K562 (cell line): Measurements from ENCODE around the gene ZBTB32. TPM values are rescaled to one million over a fixed set of nuclear protein-coding genes. Genes with fewer than 3 reads are reported as not detected.

ENCODE experiments used
- ELF4 ChIP-seq: fragments of 450-650 bp; formaldehyde crosslinking; IDR thresholded peaks from 2 replicates; pipeline ENCODE4 v1.4.0; 2022; ENCODE audit warnings: missing genetic modification characterization
- GTF2F1 ChIP-seq: IDR thresholded peaks from 2 replicates; pipeline ENCODE4 v1.6.1; 2011; ENCODE audit warnings: low read depth, low read length, improper control_type of control experiment
- HDGF ChIP-seq: fragments of 450-650 bp; IDR thresholded peaks from 2 replicates; pipeline ENCODE4 v1.6.1; 2016
- NCOA6 ChIP-seq: fragments of 450-650 bp; IDR thresholded peaks from 2 replicates; pipeline ENCODE4 v1.6.1; 2017; ENCODE audit warnings: mild to moderate bottlenecking
- NR2F6 ChIP-seq: fragments of 450-650 bp; formaldehyde crosslinking; IDR thresholded peaks from 2 replicates; pipeline ENCODE4 v1.4.0; 2020; ENCODE audit warnings: mild to moderate bottlenecking
- NR3C1 ChIP-seq: sonication (generic); formaldehyde crosslinking; IDR thresholded peaks from 2 replicates; pipeline ENCODE4 v1.8.1; 2022; ENCODE audit warnings: missing genetic modification reagents
- POLR3G ChIP-seq: IDR thresholded peaks from 2 replicates; pipeline ENCODE4 v1.6.1; 2011; ENCODE audit not compliant: insufficient read length, insufficient replicate concordance; ENCODE audit errors: extremely low read depth
- RBM25 ChIP-seq: fragments of 200-400 bp; formaldehyde crosslinking; IDR thresholded peaks from 2 replicates; pipeline ENCODE4 v1.6.1; 2018; ENCODE audit warnings: low read length, low read depth, moderate library complexity; ENCODE audit not compliant: severe bottlenecking
- SLC30A9 ChIP-seq: fragments of 250-450 bp; sonication (Bioruptor Pico); IDR thresholded peaks from 2 replicates; pipeline ENCODE4 v1.8.0; 2022; ENCODE audit warnings: mild to moderate bottlenecking, moderate library complexity
- STAT5B ChIP-seq: fragments of 250-450 bp; sonication (Bioruptor Pico); IDR thresholded peaks from 2 replicates; pipeline ENCODE4 v1.8.0; 2021; ENCODE audit warnings: mild to moderate bottlenecking, inconsistent platforms
- SUPT5H ChIP-seq: fragments of 450-650 bp; IDR thresholded peaks from 2 replicates; pipeline ENCODE4 v1.6.1; 2016
- ZNF431 ChIP-seq: sonication (generic); formaldehyde crosslinking; IDR thresholded peaks from 2 replicates; pipeline ENCODE4 v1.8.0; 2022; ENCODE audit warnings: mild to moderate bottlenecking, missing genetic modification reagents
- polyA plus RNA-seq, 8 experiments: library from polyadenylated mRNA; depleted of rRNA in 4 of 8; stranded (reverse) in 5 of 8; unstranded in 3 of 8; fragments of >200 nt; fragmentation: Nextera tagmentation in 2 of 8; fragmentation: Illumina TruSeq in 1 of 8; extraction: Ambion mirVana in 2 of 8; extraction: Trizol in 1 of 8; gene quantifications; 2 replicates each; pipeline versions ENCODE4 v1.2.1 to v1.2.3, GENCODE V29; 2011 to 2014; ENCODE audit warnings: inconsistent platforms in 1 of 8, missing spikeins in 1 of 8
- total RNA-seq, 7 experiments: library from RNA; depleted of rRNA in 6 of 7; stranded (reverse); fragments of >200 nt in 6 of 7; fragmentation: Illumina TruSeq in 2 of 7; extraction: Trizol in 2 of 7; gene quantifications; 2 replicates each; pipeline versions ENCODE4 v1.2.1 to v1.2.3, GENCODE V29; 2011 to 2021; ENCODE audit warnings: low replicate concordance in 1 of 7
- TF ChIP-seq, protein P1 (sequence below): fragments of 250-450 bp; sonication (Bioruptor Pico); IDR thresholded peaks from 2 replicates; pipeline ENCODE4 v1.5.0; 2021
- TF ChIP-seq, protein P2 (sequence below): fragments of 250-450 bp; sonication (Bioruptor Pico); IDR thresholded peaks from 2 replicates; pipeline ENCODE4 v1.8.0; 2021; ENCODE audit warnings: mild to moderate bottlenecking, moderate library complexity
- TF ChIP-seq, protein P3 (sequence below): fragments of 250-450 bp; sonication (Bioruptor Pico); IDR thresholded peaks from 2 replicates; pipeline ENCODE4 v1.5.1; 2021; ENCODE audit warnings: mild to moderate bottlenecking
- TF ChIP-seq, protein P4 (sequence below), 2 experiments: fragments of 450-650 bp; formaldehyde crosslinking in 1 of 2; IDR thresholded peaks; 2 replicates each; pipeline versions ENCODE4 v1.4.0 to v1.6.1; 2014 to 2020; ENCODE audit warnings: mild to moderate bottlenecking in 2 of 2, borderline replicate concordance in 1 of 2, low read depth in 1 of 2

Gene ZBTB32
- total and polyA plus RNA-seq, 9 of the 15 experiments (the other 6 are each of a cell fraction or from before 2014, with no cell fraction given) = 0.20 TPM; not detected in 8

DNA sequence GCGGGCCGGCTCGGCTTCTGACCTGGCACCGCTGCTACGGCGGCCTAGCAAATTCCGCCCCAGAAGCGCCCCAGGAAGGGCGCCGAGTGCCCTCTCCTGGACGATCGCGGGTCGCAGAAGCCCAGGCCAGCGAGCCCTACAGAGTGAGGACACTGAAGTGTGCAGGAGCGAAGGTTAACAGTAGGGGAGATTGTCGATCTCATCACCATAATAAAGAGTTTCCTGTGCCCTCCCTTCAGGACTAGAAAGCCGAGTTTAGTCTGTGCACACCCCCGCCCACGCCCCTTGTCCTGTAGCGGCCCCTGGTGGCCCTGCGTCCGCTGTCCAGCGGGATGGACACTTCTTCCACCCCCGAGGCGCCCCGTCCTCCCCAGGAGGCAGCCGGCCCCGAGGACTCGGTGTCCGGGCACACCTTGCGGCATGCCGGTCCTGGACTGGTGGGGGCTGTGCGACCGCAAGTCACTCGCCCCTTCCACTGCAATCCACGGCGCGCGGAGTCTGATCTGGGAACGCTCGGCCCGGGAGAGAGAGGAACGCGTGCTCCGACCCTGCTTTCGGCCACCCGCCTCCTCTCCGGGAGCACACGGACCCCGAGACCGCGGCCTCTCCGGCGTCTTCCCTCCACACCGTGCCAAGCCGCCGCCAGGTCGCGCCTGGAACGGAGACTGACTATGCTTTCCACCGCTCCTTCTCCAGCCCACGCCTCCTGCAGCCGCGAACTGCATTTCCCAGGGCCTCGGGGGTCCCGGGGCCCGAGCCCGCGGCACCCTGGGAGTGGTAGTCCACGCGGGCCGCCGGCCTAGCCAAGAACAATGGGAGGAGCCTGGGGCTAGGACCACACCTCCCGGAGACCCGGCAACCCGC is 12.7 kb downstream of the ZBTB32 start (continued):
- TF ChIP-seq, protein P1, sequence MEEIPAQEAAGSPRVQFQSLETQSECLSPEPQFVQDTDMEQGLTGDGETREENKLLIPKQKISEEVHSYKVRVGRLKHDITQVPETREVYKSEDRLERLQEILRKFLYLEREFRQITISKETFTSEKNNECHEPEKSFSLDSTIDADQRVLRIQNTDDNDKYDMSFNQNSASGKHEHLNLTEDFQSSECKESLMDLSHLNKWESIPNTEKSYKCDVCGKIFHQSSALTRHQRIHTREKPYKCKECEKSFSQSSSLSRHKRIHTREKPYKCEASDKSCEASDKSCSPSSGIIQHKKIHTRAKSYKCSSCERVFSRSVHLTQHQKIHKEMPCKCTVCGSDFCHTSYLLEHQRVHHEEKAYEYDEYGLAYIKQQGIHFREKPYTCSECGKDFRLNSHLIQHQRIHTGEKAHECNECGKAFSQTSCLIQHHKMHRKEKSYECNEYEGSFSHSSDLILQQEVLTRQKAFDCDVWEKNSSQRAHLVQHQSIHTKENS (CRISPR knock-in tag) = no peak
- TF ChIP-seq SUPT5H = peak; percentile 66
- TF ChIP-seq HDGF = no peak
- TF ChIP-seq, protein P2, sequence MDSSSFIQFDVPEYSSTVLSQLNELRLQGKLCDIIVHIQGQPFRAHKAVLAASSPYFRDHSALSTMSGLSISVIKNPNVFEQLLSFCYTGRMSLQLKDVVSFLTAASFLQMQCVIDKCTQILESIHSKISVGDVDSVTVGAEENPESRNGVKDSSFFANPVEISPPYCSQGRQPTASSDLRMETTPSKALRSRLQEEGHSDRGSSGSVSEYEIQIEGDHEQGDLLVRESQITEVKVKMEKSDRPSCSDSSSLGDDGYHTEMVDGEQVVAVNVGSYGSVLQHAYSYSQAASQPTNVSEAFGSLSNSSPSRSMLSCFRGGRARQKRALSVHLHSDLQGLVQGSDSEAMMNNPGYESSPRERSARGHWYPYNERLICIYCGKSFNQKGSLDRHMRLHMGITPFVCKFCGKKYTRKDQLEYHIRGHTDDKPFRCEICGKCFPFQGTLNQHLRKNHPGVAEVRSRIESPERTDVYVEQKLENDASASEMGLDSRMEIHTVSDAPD (CRISPR knock-in tag) = no peak
- TF ChIP-seq STAT5B (CRISPR knock-in tag) = no peak
- 0 out of 2 replicates have a peak, but pooled peaks have one; percentile 35 for TF ChIP-seq ZNF431 (CRISPR knock-in tag)
- TF ChIP-seq, protein P3, sequence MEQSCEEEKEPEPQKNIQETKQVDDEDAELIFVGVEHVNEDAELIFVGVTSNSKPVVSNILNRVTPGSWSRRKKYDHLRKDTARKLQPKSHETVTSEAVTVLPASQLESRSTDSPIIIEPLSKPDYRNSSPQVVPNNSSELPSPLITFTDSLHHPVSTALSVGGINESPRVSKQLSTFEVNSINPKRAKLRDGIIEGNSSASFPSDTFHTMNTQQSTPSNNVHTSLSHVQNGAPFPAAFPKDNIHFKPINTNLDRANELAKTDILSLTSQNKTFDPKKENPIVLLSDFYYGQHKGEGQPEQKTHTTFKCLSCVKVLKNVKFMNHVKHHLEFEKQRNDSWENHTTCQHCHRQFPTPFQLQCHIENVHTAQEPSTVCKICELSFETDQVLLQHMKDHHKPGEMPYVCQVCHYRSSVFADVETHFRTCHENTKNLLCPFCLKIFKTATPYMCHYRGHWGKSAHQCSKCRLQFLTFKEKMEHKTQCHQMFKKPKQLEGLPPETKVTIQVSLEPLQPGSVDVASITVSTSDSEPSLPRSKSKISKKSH = no peak
- TF ChIP-seq NR2F6 = no peak
- TF ChIP-seq ELF4 (CRISPR knock-in tag) = no peak
- TF ChIP-seq SLC30A9 (CRISPR knock-in tag) = no peak
- no peak for TF ChIP-seq POLR3G
- TF ChIP-seq, protein P4, sequence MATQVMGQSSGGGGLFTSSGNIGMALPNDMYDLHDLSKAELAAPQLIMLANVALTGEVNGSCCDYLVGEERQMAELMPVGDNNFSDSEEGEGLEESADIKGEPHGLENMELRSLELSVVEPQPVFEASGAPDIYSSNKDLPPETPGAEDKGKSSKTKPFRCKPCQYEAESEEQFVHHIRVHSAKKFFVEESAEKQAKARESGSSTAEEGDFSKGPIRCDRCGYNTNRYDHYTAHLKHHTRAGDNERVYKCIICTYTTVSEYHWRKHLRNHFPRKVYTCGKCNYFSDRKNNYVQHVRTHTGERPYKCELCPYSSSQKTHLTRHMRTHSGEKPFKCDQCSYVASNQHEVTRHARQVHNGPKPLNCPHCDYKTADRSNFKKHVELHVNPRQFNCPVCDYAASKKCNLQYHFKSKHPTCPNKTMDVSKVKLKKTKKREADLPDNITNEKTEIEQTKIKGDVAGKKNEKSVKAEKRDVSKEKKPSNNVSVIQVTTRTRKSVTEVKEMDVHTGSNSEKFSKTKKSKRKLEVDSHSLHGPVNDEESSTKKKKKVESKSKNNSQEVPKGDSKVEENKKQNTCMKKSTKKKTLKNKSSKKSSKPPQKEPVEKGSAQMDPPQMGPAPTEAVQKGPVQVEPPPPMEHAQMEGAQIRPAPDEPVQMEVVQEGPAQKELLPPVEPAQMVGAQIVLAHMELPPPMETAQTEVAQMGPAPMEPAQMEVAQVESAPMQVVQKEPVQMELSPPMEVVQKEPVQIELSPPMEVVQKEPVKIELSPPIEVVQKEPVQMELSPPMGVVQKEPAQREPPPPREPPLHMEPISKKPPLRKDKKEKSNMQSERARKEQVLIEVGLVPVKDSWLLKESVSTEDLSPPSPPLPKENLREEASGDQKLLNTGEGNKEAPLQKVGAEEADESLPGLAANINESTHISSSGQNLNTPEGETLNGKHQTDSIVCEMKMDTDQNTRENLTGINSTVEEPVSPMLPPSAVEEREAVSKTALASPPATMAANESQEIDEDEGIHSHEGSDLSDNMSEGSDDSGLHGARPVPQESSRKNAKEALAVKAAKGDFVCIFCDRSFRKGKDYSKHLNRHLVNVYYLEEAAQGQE (IDR thresholded peaks at IDR 0.05; ENCODE audit: borderline replicate concordance) = peak; percentile 93
- TF ChIP-seq, protein P4 (CRISPR knock-in tag; IDR thresholded peaks at IDR 0.05; ENCODE audit: low read depth) = peak; percentile 78
- TF ChIP-seq NCOA6 = no peak
- no peak for TF ChIP-seq NR3C1 (CRISPR knock-in tag)
- TF ChIP-seq GTF2F1 = no peak
- TF ChIP-seq RBM25 = no peak
